Thymus (tissue), 11 donors: Measurements from ENCODE around the gene C19orf44. TPM values are rescaled to one million over a fixed set of nuclear protein-coding genes. Genes with fewer than 3 reads are reported as not detected.
A peak's percentile ranks its signal among the peaks of the same experiment; 100 is the strongest.
"Not testable (repeated sequence)": the region's sequence is repeated elsewhere in the genome, so short reads cannot be mapped to it uniquely, and the experiment has no call there.

ENCODE experiments used
- DNase-seq, 9 donors: peaks; one replicate each; pipeline ENCODE4 v3.0.0-alpha.2; 2013; ENCODE audit warnings: low spot score in 9 of 9, low read depth in 6 of 9, missing footprints in 1 of 9
- H3K27ac ChIP-seq, 2 donors: one replicate each; pipeline ENCODE4 v1.5.1; 2013; ENCODE audit warnings: control low read depth in 1 of 2, low read depth in 1 of 2, low read length in 1 of 2, mild to moderate bottlenecking in 1 of 2, moderate library complexity in 1 of 2
- H3K27me3 ChIP-seq, 2 donors: one replicate each; pipeline ENCODE4 v1.5.1; 2013; ENCODE audit warnings: low read length in 1 of 2; ENCODE audit not compliant: control insufficient read depth in 2 of 2, insufficient read depth in 1 of 2
- H3K36me3 ChIP-seq, 2 donors: one replicate each; pipeline ENCODE4 v1.5.1; 2013; ENCODE audit warnings: low read length in 1 of 2, mild to moderate bottlenecking in 1 of 2, moderate library complexity in 1 of 2; ENCODE audit not compliant: control insufficient read depth in 2 of 2, insufficient read depth in 2 of 2
- H3K4me1 ChIP-seq, 2 donors: one replicate each; pipeline ENCODE4 v1.5.1; 2013; ENCODE audit warnings: low read length in 2 of 2; ENCODE audit not compliant: control insufficient read depth in 2 of 2, insufficient read depth in 2 of 2
- H3K4me3 ChIP-seq, 2 donors: one replicate each; pipeline ENCODE4 v1.5.1; 2013; ENCODE audit warnings: low read length in 2 of 2, control low read depth in 1 of 2, mild to moderate bottlenecking in 1 of 2
- H3K9me3 ChIP-seq, 2 donors: one replicate each; pipeline ENCODE4 v1.5.1; 2013; ENCODE audit warnings: low read length in 1 of 2, mild to moderate bottlenecking in 1 of 2; ENCODE audit not compliant: control insufficient read depth in 2 of 2, insufficient read depth in 1 of 2
- WGBS: extraction: QIAGEN DNeasy Blood & Tissue Kit; methylation state at CpG from one replicate; pipeline ENCODE4 v1.1.7; 2013; 5-methylcytosine and 5-hydroxymethylcytosine counted together
- polyA plus RNA-seq: library from polyadenylated mRNA; stranded (reverse); fragments of 200-250 nt; gene quantifications from one replicate; pipeline ENCODE4 v1.2.3, GENCODE V29; 2013
- total RNA-seq: library from RNA; stranded (reverse); fragments of 120-200 nt; gene quantifications from one replicate; pipeline ENCODE4 v1.2.4, GENCODE V29; 2013
- donor health status: healthy.

The C19orf44 gene
- total and polyA plus RNA-seq, 2 donors = 1.3 to 4.7 TPM

- no peak for DNase-seq
- Histone ChIP-seq H3K4me3 (no peak overlapping the region), H3K27ac (no peak overlapping the region), H3K36me3 (peaks cover 17 to 27% of the 10 kb centered on the region in 2 donors), H3K9me3 (no peaks in the 10 kb centered on the region), H3K4me1 (no peaks in the 10 kb centered on the region), H3K27me3 (no peaks in the 10 kb centered on the region)
- 99% methylated on average over 5 of the region's 5 CpGs for WGBS
These were observed 12.4 kb downstream of the C19orf44 start for GRCh38 chr19:16508546-16508945.

- no peaks in the 10 kb centered on the region for H3K4me1 ChIP-seq
- no peak for DNase-seq
- H3K4me3 ChIP-seq = no peak overlapping the region
- H3K27me3 ChIP-seq = no peaks in the 10 kb centered on the region
- H3K36me3 ChIP-seq = peaks cover 17 to 27% of the 10 kb centered on the region in 2 donors
- WGBS = 95% methylated on average over 28 of the region's 28 CpGs
- H3K27ac ChIP-seq = no peak overlapping the region
- H3K9me3 ChIP-seq = no peaks in the 10 kb centered on the region
These were observed 13.2 kb downstream of the C19orf44 start for GRCh38 chr19:16509141-16510061.

GRCh38 chr19:16512611-16513010, 16.4 kb downstream of the C19orf44 start:
- WGBS = 99% methylated on average over 10 of the region's 10 CpGs
- not testable (repeated sequence) for H3K4me3 ChIP-seq, H3K9me3 ChIP-seq, DNase-seq, H3K4me1 ChIP-seq, H3K27me3 ChIP-seq, H3K27ac ChIP-seq
- peaks cover 31 to 35% of the 10 kb centered on the region in 2 donors for H3K36me3 ChIP-seq

- 96% methylated on average over 24 of the region's 24 CpGs for WGBS
- Histone ChIP-seq H3K27me3 (no peaks in the 10 kb centered on the region), H3K4me1 (peaks cover 0 to 3% of the 10 kb centered on the region in 2 donors), H3K27ac (no peak overlapping the region), H3K9me3 (no peaks in the 10 kb centered on the region), H3K36me3 (peaks cover 46 to 48% of the 10 kb centered on the region in 2 donors), H3K4me3 (no peak overlapping the region)
- DNase-seq = no peak
These were observed 18.3 kb downstream of the C19orf44 start for GRCh38 chr19:16514383-16515019.

GRCh38 chr19:16516381-16516780, 20.2 kb downstream of the C19orf44 start:
- H3K36me3 ChIP-seq = peaks cover 55 to 62% of the 10 kb centered on the region in 2 donors
- no peaks in the 10 kb centered on the region for H3K9me3 ChIP-seq
- no peak overlapping the region for H3K27ac ChIP-seq
- 92% methylated on average over 15 of the region's 15 CpGs for WGBS
- peaks cover 0 to 3% of the 10 kb centered on the region in 2 donors for H3K4me1 ChIP-seq
- H3K27me3 ChIP-seq = no peaks in the 10 kb centered on the region
- DNase-seq = no peak
- no peak overlapping the region for H3K4me3 ChIP-seq

GRCh38 chr19:16516923-16517610, 20.9 kb downstream of the C19orf44 start:
- Histone ChIP-seq H3K27me3 (no peaks in the 10 kb centered on the region), H3K27ac (no peak overlapping the region), H3K36me3 (peaks cover 62 to 65% of the 10 kb centered on the region in 2 donors), H3K9me3 (no peaks in the 10 kb centered on the region), H3K4me3 (no peak overlapping the region), H3K4me1 (peaks cover 0 to 3% of the 10 kb centered on the region in 2 donors)
- peak in 1 of 9 donors; percentile 13 for DNase-seq
- 70% methylated on average over 14 of the region's 14 CpGs for WGBS

- no peaks in the 10 kb centered on the region for H3K27me3 ChIP-seq
- no peak overlapping the region for H3K4me3 ChIP-seq
- H3K9me3 ChIP-seq = no peaks in the 10 kb centered on the region
- H3K27ac ChIP-seq = no peak overlapping the region
- peaks cover 0 to 3% of the 10 kb centered on the region in 2 donors for H3K4me1 ChIP-seq
- DNase-seq = no peak
- 98% methylated on average over 14 of the region's 14 CpGs for WGBS
- H3K36me3 ChIP-seq = peaks cover 65 to 67% of the 10 kb centered on the region in 2 donors
These were observed 21.9 kb downstream of the C19orf44 start for GRCh38 chr19:16518061-16518460.

- 96% methylated on average over 33 of the region's 33 CpGs for whole genome bisulfite sequencing
- Histone ChIP-seq H3K4me3 (no peak overlapping the region), H3K9me3 (no peaks in the 10 kb centered on the region), H3K36me3 (peaks cover 71 to 72% of the 10 kb centered on the region in 2 donors), H3K4me1 (peaks cover 0 to 3% of the 10 kb centered on the region in 2 donors), H3K27me3 (no peaks in the 10 kb centered on the region), H3K27ac (no peak overlapping the region)
- DNase-seq = no peak
These were observed 22.5 kb downstream of the C19orf44 start for GRCh38 chr19:16518483-16519229.
